GM19467 (cell line): ENCODE results near the gene BIRC7.

Experiments
- ATAC-seq: cut with Tn5 transposase; IDR thresholded peaks from one replicate; pipeline ENCODE4 v1.9.1; 2021; ENCODE audit warnings: mild to moderate bottlenecking, moderate library complexity; ENCODE audit not compliant: unreplicated experiment

The BIRC7 gene

GRCh38 chr20:63224412-63225081 lies 11.2 kb upstream of the BIRC7 start:
- ATAC-seq: no peak

- no peak for ATAC-seq
Observed at GRCh38 chr20:63225082-63225454, 10.6 kb upstream of the BIRC7 start.

GRCh38 chr20:63226042-63226943 lies 9.4 kb upstream of the BIRC7 start:
- no peak for ATAC-seq

DNA sequence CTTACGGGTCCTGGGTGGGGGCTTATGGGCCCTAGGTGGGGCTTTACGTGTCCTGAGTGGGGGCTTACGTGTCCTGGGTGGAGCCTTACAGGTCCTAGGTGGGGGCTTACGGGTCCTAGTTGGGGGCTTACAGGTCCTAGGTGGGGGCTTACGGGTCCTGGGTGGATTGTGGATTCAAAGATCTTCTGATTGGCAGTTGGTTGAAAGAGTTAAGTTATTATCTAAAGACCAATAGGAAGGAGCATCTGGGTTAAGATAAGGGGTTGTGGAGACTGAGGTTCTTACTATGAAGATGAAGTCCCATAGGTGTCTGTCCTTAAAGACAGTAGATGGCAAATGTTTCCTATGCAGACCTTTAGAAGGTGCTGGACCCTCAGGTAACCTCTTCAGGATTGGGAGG lies 8.4 kb upstream of the BIRC7 start:
- no peak for ATAC-seq

- no peak for ATAC-seq
Observed at GRCh38 chr20:63228806-63229205, 6.9 kb upstream of the BIRC7 start.

DNA sequence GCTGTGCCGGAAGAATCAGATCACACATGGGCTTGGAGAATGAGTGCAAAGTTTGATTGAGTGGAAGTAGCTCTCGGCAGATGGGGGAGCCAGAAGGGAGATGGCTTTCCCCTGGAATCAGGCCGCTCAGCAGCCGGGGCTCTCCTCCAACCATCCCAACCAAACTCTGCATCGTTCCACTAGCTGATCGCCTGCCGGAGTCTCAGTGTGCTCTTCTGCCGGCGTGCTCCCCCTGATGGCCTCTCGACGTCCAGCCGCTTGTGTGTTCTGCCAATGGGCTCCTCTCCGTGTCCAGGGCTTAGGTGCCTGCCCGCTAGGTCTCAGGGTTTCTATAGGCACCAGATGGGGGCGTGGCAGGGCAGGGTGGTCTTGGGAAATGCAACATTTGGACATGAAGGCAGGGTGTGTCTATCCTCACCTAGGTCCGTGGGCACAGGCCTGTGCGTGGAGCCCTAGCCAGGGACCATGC lies 4.9 kb upstream of the BIRC7 start:
- no peak for ATAC-seq

DNA sequence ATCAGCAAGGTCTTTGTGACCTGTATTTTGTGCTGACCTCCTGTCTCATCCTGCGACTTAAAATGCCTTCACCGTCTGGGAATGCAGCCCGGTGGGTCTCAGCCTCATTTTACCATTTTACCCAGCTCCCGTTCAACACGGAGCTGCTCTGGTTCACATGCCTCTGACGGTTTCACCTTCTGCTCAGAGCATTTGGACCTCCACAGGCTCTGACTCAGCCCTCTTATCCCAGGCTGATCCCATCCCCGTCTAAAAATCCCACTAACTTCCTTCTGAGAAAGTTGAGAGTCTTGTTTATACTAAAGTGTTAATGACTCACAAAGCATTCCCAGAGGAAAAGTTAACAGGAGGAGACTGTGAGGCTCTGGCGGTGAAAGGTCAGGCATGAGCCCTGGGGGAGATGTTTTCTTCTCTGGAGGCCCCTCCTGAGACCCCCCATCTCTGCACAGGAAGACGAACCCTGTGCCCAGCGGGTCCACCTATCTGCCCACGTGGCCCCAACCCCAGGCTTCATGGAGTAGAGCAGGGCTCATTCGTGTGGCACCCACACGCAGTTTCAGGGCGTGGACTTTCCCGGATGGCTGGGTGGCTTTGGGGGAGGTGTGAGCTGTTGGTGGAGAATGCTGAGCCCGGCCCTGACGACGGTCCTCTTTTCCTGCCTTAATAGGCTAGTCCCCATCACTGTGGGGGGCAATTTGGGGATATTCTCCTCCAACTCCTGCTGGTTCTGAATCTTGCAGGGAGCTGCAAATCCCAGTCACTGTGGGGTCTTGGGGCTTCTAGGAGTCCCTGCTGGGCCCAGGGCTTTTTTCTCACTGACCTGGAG lies 3.3 kb upstream of the BIRC7 start:
- no peak for ATAC-seq

DNA sequence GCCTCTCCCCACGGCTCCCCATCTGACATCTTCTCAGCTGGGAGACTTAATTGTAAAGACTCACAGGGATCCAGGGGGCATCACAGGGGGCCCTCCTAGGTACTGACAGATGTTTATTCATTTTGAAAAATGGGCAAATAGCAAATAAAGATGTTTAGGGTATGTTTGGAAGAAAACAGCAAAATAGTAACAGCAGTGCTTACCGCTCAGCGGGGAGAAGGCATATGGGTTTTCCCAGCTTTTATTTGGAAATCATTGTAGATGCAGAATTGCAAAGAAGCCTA lies 2.7 kb upstream of the BIRC7 start:
- ATAC-seq: no peak

DNA sequence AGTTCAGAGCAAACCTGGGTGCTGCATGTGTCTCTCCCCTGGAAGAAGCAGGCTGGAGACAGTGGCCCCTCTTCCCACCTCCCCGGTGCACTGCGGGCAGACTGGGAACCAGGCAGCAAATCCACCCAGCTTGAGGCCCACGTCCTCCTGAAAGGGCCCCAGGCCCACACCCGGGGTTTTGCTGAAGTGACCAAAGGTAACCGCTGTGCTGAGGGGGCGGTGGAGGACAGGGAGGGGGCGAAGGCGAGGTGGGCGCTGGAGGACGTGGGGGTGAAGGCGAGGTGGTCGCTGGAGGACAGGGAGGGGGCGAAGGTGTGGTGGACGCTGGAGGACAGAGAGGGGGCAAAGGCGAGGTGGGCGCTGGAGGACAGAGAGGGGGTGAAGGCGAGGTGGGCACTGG lies 1.8 kb upstream of the BIRC7 start:
- ATAC-seq: no peak

- ATAC-seq: no peak
Observed at GRCh38 chr20:63234693-63235398, 859 bp upstream of the BIRC7 start.

GRCh38 chr20:63236116-63236837 lies 572 bp downstream of the BIRC7 start:
- no peak for ATAC-seq

GRCh38 chr20:63238031-63238430 lies 2.3 kb downstream of the BIRC7 start:
- ATAC-seq: no peak

DNA sequence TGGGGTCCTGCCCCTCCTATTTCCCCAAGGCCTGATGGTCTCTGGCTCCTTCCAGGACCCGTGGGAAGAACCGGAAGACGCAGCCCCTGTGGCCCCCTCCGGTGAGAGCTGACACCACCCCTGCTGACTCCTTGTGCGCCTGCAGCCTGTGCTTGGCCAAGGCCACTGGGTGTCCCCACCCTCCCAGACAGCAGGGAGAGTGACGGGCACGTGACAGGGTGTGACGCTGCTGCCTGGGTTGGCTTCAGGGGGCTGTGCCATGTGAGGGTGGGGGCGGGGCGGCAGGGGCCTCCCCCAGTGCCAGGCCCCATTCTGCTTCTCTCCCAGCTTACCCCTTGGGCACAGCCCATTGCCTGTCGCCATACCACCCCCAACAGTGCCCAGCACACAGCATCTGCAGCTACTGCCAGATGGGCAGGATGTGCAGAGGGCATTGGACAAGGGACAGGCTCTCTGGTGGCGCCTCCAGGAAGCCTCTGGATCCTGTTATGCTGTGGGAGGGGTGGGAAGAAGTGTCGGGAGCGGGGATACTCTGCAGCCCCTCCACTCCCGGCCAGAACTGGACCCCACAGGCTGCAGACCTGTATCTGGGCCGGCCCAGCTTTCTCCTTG lies 2.9 kb downstream of the BIRC7 start:
- no peak for ATAC-seq

- ATAC-seq: no peak
Observed at GRCh38 chr20:63239431-63239830, 3.7 kb downstream of the BIRC7 start.

- ATAC-seq: no peak
Observed at GRCh38 chr20:63240004-63240403, 4.3 kb downstream of the BIRC7 start.

GRCh38 chr20:63241272-63241671 lies 5.6 kb downstream of the BIRC7 start:
- ATAC-seq: no peak

- ATAC-seq: no peak
Observed at GRCh38 chr20:63242736-63243135, 7.0 kb downstream of the BIRC7 start.

GRCh38 chr20:63243604-63244247 lies 8.0 kb downstream of the BIRC7 start:
- no peak for ATAC-seq

GRCh38 chr20:63244468-63244867 lies 8.8 kb downstream of the BIRC7 start:
- ATAC-seq: no peak
